RWPE2 (cell line): ENCODE results near the gene DCST2.
"Not testable (repeated sequence)": the region's sequence is repeated elsewhere in the genome, so short reads cannot be mapped to it uniquely, and the experiment has no call there.

Source experiments
- ATAC-seq: fragments of 200-7000 bp; cut with Tn5 transposase; 3 replicates; pipeline ENCODE4 v1.9.1; 2021; ENCODE audit warnings: low read depth
- DNase-seq: peaks from one replicate; pipeline ENCODE4 v3.0.0-alpha.2; 2020; ENCODE audit warnings: low spot score
- H3K27ac ChIP-seq: fragments of 450-650 bp; 2 replicates; pipeline ENCODE4 v1.5.1; 2017; ENCODE audit warnings: mild to moderate bottlenecking; ENCODE audit not compliant: poor library complexity, severe bottlenecking
- H3K27me3 ChIP-seq: fragments of 250-450 bp; sonication (Bioruptor Pico); 2 replicates; pipeline ENCODE4 v1.5.1; 2021; ENCODE audit warnings: mild to moderate bottlenecking, moderate library complexity; ENCODE audit not compliant: insufficient read depth, poor library complexity, severe bottlenecking
- H3K36me3 ChIP-seq: fragments of 250-450 bp; sonication (Bioruptor Pico); 2 replicates; pipeline ENCODE4 v1.5.1; 2020; ENCODE audit warnings: low read depth, mild to moderate bottlenecking, moderate library complexity
- H3K4me1 ChIP-seq: fragments of 250-450 bp; sonication (Bioruptor Pico); 2 replicates; pipeline ENCODE4 v1.5.1; 2021; ENCODE audit warnings: mild to moderate bottlenecking, moderate library complexity; ENCODE audit not compliant: insufficient read depth, poor library complexity, severe bottlenecking
- H3K4me3 ChIP-seq: fragments of 250-450 bp; sonication (Bioruptor Pico); 2 replicates; pipeline ENCODE4 v1.5.1; 2021; ENCODE audit warnings: mild to moderate bottlenecking, moderate library complexity; ENCODE audit not compliant: severe bottlenecking
- H3K9me3 ChIP-seq: fragments of 250-450 bp; sonication (Bioruptor Pico); 2 replicates; pipeline ENCODE4 v1.5.1; 2021; ENCODE audit warnings: mild to moderate bottlenecking, moderate library complexity; ENCODE audit not compliant: severe bottlenecking
- TF ChIP-seq, protein P1 (sequence below): fragments of 450-650 bp; IDR thresholded peaks from one replicate; pipeline ENCODE4 v1.5.1; 2017; ENCODE audit warnings: mild to moderate bottlenecking, moderate library complexity; ENCODE audit not compliant: poor library complexity, severe bottlenecking

Gene DCST2

GRCh38 chr1:154982341-154982740 lies 51.2 kb downstream of the DCST2 start:
- Histone ChIP-seq H3K9me3 (no peaks in the 10 kb centered on the region), H3K4me3 (peak overlapping the region; percentile 75), H3K27ac (peak overlapping the region; percentile 67), H3K4me1 (peaks cover 10% of the 10 kb centered on the region), H3K36me3 (peaks cover 49% of the 10 kb centered on the region), H3K27me3 (no peaks in the 10 kb centered on the region)
- no peak for DNase-seq
- TF ChIP-seq, protein P1, sequence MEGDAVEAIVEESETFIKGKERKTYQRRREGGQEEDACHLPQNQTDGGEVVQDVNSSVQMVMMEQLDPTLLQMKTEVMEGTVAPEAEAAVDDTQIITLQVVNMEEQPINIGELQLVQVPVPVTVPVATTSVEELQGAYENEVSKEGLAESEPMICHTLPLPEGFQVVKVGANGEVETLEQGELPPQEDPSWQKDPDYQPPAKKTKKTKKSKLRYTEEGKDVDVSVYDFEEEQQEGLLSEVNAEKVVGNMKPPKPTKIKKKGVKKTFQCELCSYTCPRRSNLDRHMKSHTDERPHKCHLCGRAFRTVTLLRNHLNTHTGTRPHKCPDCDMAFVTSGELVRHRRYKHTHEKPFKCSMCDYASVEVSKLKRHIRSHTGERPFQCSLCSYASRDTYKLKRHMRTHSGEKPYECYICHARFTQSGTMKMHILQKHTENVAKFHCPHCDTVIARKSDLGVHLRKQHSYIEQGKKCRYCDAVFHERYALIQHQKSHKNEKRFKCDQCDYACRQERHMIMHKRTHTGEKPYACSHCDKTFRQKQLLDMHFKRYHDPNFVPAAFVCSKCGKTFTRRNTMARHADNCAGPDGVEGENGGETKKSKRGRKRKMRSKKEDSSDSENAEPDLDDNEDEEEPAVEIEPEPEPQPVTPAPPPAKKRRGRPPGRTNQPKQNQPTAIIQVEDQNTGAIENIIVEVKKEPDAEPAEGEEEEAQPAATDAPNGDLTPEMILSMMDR = no peak
- ATAC-seq = no peak

- no peak for DNase-seq
Measured at GRCh38 chr1:154978360-154978759, 55.2 kb downstream of the DCST2 start.

GRCh38 chr1:154977762-154978161 lies 55.8 kb downstream of the DCST2 start:
- ATAC-seq, H3K9me3 ChIP-seq, DNase-seq, H3K27me3 ChIP-seq, H3K4me3 ChIP-seq: not testable (repeated sequence)
- Histone ChIP-seq H3K4me1 (peaks cover 10% of the 10 kb centered on the region), H3K36me3 (peaks cover 43% of the 10 kb centered on the region), H3K27ac (peak overlapping the region; percentile 99)

More at GRCh38 chr1:154978360-154978759, 55.2 kb downstream of the DCST2 start:
- Histone ChIP-seq H3K36me3 (peaks cover 43% of the 10 kb centered on the region), H3K9me3 (no peaks in the 10 kb centered on the region), H3K27ac (no peak overlapping the region), H3K4me1 (peaks cover 6% of the 10 kb centered on the region), H3K27me3 (no peaks in the 10 kb centered on the region), H3K4me3 (no peak overlapping the region)
- ATAC-seq = no peak
- TF ChIP-seq, protein P1 = no peak

DNA sequence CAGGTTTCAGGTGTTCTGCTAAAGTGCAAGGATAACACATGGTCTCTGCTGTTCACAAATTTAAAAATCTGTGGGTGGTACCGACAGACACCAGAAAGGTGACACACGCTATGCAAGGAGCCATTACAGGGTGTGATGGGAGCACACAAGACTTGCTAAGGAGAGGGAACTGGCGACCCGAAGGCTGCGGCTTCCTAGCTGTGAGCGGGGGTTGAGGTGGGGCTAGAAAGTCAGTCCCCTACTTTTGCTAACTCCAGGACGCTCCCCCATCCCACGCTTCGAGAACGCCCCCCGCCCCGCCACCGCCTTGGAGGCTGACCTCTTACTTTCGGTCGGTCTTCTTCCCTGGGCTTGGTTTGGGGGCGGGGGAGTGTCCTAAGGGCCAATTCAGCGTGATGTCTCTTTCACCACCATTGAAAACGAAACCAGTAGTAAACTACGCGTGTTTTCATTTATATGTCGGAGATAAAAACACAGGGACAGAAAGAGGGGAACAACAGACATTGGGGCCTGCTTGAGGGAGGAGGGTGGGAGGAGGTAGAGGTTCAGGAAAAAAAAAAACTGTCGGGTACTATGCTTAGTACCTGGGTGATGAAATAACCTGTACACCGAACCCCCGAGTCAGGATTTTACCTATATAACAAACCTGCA lies 58.0 kb downstream of the DCST2 start:
- H3K4me3 ChIP-seq = peak overlapping the region; percentile 53
- peak overlapping the region; percentile 99 for H3K27ac ChIP-seq
- TF ChIP-seq, protein P1 = no peak
- H3K27me3 ChIP-seq = no peaks in the 10 kb centered on the region
- peaks cover 17% of the 10 kb centered on the region for H3K4me1 ChIP-seq
- H3K9me3 ChIP-seq = no peaks in the 10 kb centered on the region
- no peak for ATAC-seq
- no peak for DNase-seq
- peaks cover 43% of the 10 kb centered on the region for H3K36me3 ChIP-seq

DNA sequence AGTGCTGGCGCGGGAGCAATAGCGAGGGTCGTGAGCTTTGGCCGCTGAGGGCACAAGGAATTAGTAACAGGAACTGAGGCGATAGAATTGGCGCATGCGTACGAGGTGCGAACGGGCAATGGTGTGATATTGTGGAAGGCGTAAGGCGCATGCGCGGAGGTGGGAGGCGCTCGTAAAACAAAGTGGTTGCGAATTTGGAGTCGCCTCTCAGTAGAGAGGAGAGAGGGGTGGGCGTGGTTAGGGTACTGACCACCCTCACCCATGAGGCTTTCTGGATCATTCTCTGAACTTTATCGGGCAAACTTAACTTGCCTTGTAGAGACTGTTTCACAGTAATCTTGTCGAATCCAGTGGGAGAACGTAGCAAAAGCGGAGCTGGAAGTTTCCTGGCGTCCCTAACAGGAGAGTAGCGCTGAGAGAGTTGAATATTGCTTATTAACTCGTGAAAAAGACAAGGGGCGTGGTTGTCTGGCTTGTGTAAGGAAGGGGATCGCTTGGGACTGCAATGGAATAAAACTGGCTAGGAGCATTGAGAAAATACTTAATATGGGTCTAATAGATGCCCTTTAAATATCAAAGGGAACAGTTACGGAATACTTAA lies 58.7 kb downstream of the DCST2 start:
- ATAC-seq (peak; percentile 13; the same call in 2 of the 3 replicates), DNase-seq (peak; percentile 94)
- Histone ChIP-seq H3K4me1 (peaks cover 17% of the 10 kb centered on the region), H3K36me3 (peaks cover 37% of the 10 kb centered on the region), H3K9me3 (no peaks in the 10 kb centered on the region), H3K27ac (peak overlapping the region; percentile 99), H3K4me3 (peak overlapping the region; percentile 53), H3K27me3 (no peaks in the 10 kb centered on the region)
- TF ChIP-seq, protein P1 = no peak
